KOPT-K1 (cell line): Measurements from ENCODE around the gene ODF4.
A peak's percentile ranks its signal among the peaks of the same experiment; 100 is the strongest.
"Not testable (repeated sequence)": the region's sequence is repeated elsewhere in the genome, so short reads cannot be mapped to it uniquely, and the experiment has no call there.

ENCODE experiments used
- H3K27ac ChIP-seq: fragments of 200-600 bp; sonication (generic); 2 replicates; pipeline ENCODE4 v1.5.1; 2016; ENCODE audit warnings: antibody characterized with exemption, mild to moderate bottlenecking, low read depth, low read length; ENCODE audit not compliant: poor library complexity, severe bottlenecking
- H3K36me3 ChIP-seq: fragments of 200-600 bp; sonication (generic); 2 replicates; pipeline ENCODE4 v1.5.1; 2017; ENCODE audit warnings: antibody characterized with exemption, mild to moderate bottlenecking, low read length, moderate library complexity; ENCODE audit not compliant: insufficient read depth
- H3K9me3 ChIP-seq: fragments of 200-600 bp; sonication (generic); 2 replicates; pipeline ENCODE4 v1.5.1; 2017; ENCODE audit warnings: antibody characterized with exemption, low read length, mild to moderate bottlenecking; ENCODE audit not compliant: insufficient read depth, poor library complexity, severe bottlenecking

Gene ODF4

GRCh38 chr17:8391711-8392110 lies 52.1 kb downstream of the ODF4 start:
- H3K36me3 ChIP-seq = no peaks in the 10 kb centered on the region
- peak overlapping the region; percentile 2 for H3K27ac ChIP-seq
- no peaks in the 10 kb centered on the region for H3K9me3 ChIP-seq

- Histone ChIP-seq H3K9me3 (no peaks in the 10 kb centered on the region), H3K27ac (peak overlapping the region; percentile 2), H3K36me3 (no peaks in the 10 kb centered on the region)
These were observed 52.6 kb downstream of the ODF4 start for GRCh38 chr17:8392274-8392673.

- Histone ChIP-seq H3K27ac (peak overlapping the region; percentile 24), H3K9me3 (no peaks in the 10 kb centered on the region), H3K36me3 (no peaks in the 10 kb centered on the region)
These were observed 53.2 kb downstream of the ODF4 start for GRCh38 chr17:8392674-8393469.

DNA sequence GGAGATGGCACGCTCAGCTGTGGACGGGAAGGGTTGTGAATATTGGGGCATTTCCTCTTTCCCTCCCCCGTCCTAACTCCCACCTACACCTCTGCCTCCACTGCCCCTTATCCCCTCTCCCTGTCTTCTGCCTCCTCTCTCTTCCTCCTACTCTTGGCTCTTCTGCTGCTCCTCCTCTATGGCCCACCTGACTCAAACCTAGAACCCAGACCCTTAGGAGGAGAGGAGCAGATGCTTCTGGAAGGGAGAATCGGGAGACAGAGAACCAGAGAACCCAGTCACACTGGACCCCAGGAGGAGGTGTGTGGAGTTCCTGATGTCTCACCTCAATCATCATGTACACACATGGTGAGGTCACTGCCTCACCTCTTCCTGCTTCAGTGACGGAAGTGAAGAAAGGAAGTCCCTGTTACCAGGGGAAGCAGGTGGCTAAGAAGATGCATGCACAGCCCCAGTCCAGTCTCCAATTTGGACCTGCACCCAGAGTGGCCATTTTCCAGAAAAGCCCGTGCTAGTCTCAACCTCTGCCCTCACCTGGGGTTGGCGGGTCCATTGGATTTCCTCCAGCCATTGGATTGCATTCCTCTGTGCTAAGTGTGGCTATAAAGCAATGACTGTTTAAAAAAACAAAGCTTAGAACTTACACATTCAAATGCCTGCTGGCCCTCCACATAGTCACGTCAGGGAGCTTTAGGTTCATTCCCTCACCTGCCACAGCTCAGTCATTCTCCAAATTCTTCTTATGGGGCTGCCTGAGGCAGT lies 54.0 kb downstream of the ODF4 start:
- Histone ChIP-seq H3K36me3 (no peaks in the 10 kb centered on the region), H3K9me3 (no peaks in the 10 kb centered on the region), H3K27ac (peak overlapping the region; percentile 24)

- H3K9me3 ChIP-seq, H3K27ac ChIP-seq, H3K36me3 ChIP-seq: not testable (repeated sequence)
These were observed 54.9 kb downstream of the ODF4 start for GRCh38 chr17:8394497-8394896.
